HuH-7.5 (cell line): ENCODE data around the gene FNDC3B.
A peak's percentile ranks its signal among the peaks of the same experiment; 100 is the strongest.

Source experiments
- DNase-seq: peaks from one replicate; pipeline ENCODE4 v3.0.0; 2011; ENCODE audit warnings: low spot score

The FNDC3B gene

DNA sequence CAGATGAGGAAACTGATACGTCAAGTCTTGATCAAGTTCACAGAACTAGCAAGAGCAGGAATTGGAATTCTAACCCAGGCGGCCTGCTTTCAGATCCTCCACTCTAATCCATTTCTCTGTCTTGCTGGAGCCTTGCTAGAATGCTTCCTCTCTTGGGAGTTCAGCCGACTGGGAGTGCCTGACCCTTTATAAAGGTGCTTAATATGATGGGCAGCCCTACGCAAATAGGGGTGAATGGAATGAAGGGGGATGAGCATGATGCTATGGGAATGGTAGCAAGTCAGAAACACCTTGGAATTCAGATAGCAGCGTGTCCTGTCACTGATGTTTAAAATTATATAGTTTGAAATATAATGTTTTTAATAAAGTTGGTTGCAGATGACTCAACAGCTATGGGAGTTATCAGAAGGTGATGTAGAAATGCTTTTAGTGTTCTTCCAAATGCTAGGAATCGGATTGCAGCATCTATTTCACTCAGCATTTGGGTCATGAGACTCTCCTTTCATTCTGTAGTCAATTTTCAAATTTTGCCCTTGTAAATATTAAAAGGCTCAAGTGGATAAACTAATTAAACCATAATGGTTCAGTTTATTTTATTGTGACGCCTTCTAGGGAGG is 150.7 kb downstream of the FNDC3B start:
- no peak for DNase-seq

DNA sequence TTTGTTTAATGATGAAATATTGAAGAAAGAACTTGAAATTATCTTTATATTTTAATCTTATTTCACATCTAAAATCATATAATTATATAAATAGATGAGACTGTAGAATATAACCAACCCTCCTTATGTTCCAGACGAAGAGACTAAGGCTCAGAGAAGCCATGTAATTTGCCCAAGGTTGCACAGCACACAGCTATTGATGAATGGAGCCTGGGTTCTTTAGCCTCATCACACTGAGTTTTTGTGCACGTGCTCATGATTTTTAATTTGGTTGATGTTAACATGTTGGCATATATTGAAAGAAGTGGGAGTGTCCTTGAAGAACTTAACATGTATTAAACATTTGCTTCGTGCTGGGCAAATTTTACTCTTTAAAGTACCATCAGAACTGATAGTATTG is 151.6 kb downstream of the FNDC3B start:
- no peak for DNase-seq

DNA sequence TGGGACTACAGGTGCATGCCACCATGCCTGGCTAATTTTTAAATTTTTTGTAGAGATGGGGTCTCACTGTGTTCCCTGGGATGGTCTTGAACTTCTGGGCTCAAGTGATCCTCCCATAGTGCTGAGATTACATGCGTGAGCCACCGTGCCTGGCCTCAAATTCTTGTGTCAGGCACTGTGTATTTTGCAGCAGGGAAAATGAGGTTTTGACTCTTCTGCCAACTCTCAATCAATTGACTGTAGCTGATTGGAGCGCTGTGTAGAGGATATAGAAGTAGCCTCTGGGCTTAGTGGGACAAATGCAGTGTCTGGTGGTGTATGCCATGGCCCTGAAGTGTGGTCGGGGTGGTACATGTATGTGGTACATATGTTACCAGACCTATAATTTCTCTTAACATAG is 152.3 kb downstream of the FNDC3B start:
- no peak for DNase-seq

DNA sequence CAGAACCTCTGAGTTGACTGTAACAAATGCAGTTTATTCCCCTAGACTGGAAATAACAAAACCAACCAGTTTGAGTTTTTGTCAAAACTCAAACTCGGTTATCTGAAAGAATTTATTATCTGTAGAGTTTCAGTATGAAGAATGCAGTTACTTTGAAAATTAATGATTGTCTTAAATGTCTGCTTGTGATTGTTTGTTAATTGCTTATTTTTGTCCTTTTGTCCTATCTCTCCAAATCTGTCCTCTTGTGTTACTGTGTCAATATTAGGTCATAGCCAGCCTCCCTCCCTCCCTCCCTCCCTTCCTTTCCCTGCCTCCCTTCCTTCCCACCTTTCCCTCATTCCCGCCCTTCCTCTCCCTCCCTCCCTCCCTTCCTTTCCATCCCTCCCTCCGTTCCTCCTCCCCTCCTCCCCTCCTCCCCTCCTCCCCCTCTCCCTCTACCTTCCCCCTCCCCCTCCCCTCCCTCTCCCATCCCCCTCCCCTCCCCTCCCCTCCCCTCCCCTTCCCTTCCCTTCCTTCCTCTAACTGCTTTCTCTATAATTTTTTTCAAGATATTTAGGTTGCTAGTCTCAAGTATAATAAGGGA is 153.5 kb downstream of the FNDC3B start:
- DNase-seq = peak; percentile 22

DNA sequence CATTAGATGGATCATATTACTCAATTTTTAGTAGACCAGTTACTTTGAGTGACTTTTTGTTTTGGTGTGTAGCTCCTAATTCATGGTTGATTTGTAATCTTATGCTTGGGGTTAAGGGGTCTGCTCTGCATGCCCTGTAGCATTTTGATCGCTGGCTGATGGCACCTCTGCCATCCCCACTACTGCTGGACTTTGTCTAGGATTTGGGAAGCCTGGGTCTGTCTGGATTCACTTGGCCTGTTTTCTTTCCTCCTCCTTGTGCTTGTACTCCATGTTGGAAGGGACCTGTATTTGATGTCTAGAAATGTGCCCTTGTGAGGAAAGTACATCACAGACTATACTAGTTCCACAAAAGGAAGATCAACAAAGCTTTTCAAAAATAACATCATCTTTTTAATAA is 154.1 kb downstream of the FNDC3B start:
- no peak for DNase-seq

DNA sequence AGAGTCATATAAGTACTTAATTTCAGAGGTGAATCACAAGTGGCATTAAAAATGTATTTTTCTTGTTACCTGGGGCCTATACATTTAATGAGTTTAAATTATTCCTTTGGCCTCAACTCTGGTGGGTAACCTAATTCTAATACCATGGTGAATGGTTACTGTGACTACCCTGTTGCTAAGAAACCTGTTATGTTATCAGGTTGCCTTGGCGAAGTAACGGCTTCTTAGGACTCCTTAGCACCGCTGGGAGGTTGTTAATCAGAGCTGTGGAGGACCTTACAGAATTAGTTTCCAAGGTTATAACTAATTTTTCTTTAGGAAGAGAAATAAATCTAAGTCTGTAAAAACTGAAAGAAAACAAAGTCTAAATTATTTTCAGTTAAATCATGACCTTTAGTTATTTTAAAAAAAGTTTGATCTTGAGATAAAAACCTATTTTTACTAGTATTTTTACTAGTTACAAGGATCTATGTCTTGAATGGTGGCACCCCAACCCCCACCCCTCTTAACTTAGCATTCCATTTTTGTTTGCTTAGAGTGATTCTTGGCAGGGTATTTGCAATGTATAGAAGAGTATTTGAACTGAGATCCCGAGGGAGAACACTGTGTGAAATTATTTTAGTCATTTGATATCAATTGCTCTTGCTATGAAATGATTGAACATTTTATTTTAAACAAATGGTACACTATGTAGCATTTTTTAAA is 155.5 kb downstream of the FNDC3B start:
- DNase-seq = peak; percentile 24

DNA sequence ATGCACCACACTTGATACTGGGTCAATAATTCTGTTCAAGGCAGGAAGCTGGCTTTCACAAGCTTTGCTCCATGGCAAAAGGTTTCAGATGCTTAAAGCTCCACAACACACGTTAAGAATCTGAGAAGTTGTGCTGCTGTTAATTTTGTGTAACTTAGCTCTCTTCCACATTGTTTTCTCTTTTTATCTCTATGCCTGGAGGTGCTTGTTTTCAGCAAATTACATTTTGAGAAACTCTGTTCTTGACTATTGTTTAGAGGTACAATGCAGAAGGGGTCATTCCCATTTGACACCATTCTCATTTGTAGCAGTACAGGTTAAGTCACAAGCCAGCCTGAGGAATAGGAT is 156.0 kb downstream of the FNDC3B start:
- no peak for DNase-seq

DNA sequence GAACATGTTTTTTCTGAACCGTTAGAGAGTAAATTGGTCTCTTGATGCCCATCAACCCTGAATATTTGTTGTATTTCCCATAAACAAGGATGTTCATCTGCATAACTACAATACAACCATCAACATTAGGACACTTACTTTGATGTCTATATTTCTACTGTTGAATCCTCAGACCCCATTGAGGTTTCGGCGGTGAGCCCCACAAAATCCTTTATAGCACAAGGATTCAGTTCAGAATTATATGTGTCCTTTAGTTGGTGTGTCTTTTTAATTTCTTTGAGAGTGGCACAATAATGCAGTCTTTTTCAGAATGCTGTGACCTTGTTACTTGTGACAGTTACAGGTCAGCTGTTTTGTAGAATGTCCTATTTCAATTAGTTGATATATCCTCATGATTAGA is 158.0 kb downstream of the FNDC3B start:
- DNase-seq = no peak

DNA sequence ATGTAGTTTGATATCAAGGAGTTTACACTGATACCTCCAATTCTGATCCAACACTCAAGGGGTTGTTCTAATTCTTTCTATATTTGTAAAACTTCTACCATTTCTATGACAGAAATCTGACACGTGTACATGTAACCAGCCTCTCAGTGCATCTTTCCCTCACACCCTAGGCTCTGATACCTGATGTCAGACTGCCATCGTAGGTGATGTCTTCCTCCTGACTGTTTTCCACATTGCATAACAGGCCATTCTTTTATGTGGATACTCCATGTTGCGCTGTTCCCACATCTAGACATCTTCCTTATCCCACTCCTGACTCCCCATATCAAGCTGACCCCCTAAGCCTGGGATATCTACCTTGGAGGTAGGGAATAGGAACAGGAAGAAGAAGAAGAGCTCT is 159.1 kb downstream of the FNDC3B start:
- DNase-seq = no peak

DNA sequence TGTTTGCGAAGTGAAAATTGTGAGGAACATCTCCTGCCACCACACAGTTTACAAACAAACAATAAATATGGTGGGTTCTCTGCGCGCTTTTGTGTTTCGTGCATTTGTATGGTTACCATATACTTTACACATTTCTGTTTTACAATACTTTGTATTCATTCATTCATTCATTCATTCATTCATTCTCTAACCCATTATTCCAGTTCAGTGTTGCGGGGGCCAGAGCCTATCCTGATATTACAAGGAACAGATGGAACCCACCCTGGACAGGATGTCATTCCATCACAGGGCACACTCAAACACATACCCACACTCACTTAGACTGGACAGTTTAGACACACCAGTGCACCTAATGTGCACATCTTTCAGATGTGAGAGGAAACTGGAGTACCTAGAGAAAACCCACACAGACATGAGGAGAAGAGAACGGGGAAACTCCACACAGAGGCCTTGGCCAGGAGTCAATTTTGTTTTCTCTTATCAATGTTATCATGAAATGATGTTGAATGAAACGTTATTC is 160.5 kb downstream of the FNDC3B start:
- no peak for DNase-seq

DNA sequence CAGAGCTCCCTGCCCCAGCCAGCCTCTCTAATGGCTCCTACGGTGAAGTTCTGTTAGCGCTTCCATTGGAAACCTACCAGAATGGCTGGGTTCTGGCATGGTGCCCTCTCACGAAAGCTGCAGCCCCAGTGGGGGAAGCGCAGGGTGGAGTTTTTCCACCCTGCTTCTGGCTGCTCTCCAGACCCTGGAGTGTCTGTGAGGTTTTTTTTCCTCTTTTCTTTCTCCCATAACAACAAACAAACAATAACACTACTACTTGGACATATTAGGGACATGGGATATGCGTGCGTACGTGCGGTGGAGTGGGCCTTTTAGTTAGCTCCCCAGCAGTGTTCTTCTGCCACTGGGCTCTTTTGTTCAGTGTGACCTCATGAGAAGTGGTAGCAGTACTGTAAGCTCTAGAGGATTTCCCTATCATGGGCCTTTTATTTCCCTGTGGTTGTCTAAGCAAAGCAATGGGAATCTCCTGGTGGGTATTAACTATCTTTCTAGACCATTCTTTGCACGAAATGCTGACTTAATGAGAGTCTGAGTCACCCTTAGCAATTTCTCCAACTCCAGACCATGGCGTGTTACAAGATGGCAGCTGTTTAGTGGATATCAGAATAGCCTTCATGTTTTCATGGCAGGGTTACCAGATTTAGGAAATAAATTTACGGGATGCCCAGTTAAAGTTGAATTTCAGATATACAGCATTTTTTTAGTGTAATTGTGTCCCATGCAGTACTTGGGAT is 161.9 kb downstream of the FNDC3B start:
- DNase-seq = no peak

DNA sequence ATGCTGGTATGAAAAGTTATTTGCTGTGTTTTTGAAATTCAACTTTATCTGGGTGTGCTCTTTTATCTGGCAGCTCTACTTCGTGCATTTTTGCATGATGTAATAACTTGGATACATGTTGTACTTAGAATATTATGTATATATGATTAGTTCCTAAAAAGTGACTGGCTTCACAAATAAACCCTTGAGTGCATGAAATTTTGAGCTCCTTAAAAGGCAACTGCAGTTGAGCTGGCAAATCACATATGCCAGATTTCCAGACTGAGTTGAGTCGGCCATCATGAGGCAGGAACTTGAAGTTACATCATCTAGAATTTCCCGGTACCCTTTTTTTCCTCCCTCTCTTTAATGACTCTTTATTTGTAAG is 162.5 kb downstream of the FNDC3B start:
- DNase-seq = no peak

DNA sequence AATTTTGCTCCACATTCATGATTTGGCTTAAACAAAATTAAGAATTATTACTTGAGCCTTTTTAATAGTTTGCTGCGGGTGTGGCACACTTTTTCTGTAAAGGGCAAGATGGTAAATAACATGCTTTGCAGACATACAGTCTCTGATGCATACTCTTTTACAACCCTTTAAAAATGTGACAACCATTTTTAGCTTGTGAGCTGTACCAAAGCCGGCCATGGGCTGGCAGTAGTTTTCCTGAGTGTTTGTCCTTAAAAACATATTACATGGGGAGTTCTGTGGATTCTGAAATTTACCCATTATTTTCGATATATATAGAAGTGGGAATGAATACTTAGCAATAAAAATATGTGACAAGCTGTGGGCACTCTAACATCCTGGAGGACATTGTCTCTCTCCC is 163.4 kb downstream of the FNDC3B start:
- DNase-seq = no peak

DNA sequence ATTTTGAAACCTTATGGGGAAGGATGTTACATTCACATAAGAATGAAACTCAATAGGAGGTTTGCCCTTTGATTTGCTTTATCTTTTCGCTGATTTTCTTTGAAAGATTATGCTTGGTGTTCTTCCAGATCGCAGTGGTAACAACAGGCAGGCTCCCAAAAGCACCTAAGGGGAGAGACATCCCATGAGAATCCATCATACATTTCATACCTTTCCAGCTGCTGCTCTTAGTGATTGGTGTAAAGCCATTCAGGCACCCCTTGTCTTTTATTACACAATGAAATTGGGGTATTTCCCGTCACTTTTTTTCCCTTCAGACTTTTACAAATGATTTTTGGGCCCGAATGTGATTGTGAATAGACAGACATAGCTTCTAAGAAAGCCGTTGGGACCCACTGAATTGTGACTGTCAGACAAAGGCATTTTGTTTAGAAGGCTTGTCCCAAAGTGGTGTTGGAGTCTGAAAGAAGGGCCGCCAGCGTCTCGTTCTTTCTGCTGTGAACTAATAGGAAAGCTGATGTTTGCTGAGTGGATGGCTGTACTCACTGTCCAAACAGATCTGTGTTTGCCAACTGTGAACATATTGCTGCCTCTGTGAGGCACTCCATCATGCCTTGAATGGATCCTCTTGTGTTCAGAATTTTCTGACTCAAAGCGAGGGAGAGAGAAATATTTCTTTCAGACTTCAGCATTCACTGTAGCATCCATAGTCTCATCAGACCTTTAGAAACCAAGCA is 164.3 kb downstream of the FNDC3B start:
- DNase-seq = peak; percentile 63

DNA sequence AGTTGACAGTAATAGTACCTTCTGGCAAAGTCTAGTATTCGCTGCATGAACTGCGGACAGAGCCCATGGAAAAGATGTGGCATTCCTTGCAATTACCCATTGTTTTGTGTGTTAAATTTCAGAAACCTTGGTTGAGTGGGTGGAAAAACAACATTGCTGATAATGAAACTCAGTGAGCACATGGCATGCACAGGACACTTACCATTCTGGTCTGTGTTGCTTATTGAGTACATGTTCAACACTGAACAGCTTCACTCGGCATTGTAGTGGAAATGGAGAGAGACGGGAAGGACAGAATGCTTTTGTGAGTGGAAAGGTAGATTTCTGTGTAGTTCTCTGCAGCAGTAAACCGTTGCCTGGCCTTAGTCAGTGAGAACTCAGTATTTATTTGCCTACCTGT is 165.3 kb downstream of the FNDC3B start:
- DNase-seq = no peak

DNA sequence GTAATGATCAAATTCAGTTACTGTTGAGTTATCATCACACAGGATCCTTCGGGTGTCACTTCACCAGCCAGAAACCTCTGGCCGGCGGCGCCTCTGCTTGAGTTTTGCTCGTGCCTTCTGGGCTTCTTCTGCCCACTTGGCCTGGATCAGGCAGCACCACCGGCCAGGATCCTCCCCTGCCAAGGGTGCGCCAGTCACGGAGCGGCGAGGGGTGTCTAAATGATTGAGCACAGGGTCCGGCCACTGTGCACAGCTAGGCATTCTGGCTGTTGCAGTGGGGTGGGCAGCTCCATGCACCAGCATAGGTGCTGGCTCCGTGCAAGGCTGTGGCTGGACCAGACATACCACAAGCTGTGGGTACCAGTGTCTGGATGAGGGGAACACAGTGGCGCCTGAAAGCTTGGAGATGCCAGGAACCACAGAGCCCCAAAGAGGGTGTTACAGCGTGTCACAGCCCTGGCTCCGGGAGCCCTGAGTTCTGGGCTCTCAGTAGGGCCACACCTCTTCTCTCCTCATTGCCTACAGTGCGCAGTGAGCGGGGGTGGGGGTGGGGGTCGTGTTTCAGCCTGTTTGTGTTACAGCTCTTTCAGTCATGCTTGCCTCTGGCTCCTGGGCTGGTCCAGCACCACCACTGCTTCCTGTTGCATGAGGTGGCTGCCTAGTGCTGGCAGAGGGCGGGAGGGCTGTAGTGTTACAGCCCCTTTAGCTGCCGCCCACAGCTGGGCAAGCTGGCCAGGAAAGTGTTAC is 169.4 kb downstream of the FNDC3B start:
- DNase-seq = no peak

DNA sequence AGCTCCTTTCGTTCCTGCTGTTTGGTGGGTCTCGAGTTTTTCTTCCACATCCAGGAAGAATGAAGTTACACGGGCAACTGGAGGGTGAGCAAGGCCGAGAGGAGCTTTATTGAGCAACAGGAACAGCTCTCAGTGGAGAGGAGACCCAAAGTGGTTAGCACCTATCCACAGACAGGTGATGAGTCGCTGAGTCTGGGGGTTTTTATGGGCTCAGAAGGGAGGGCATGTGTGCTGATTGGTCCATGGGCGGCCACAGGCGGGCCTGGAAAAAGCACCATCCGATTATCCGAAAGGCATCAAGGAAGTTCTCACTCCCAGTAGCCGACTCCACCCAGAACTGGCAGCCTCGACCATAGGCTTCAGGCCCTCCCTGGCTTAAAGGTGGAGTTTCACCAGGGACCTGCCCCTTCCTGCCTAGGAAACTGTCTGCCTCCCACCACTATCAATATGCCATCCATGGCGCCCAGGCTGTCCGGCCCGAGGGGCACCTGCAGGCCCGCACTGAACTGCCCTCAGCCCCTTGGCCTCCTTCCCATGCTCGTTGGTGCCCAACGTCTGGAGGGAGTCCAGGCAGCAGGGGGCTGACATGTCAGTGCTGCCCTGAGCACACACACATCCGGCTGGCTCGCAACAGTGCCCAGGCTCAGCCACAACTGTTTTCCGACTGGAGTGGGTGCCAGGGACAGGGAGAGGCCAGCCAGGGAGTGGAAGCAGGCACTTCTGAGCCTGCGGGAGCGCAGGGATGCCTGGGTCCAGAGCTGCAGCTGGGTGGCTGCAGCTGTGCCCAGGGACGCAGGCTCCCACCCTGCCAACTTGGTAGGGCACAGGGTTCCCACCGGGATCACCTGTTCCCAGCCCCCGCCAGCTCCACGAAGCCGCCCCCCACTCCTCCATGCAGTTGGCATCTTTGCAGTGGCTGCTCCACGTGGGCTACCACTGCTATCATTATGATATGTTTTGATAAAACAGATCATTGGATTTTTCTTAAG is 170.2 kb downstream of the FNDC3B start:
- DNase-seq = no peak

DNA sequence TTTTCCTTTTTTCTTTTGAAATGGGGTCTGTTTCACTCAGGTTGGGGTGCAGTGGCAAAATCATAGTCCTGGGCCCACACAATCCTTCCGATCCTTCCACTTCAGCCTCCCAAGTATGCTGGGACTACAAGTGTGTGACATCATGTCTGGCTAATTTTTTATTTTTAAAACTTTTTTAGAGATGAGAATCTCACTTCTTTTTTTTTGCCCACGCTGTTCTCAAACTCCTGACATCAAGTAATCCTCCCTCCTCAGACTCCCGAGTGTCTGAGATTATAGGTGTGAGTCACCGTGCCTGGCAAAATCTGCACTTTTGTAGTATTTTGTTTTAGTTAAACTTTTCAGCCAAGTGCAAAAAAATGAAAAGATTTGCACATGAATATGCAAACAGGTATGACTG is 171.0 kb downstream of the FNDC3B start:
- DNase-seq = no peak

DNA sequence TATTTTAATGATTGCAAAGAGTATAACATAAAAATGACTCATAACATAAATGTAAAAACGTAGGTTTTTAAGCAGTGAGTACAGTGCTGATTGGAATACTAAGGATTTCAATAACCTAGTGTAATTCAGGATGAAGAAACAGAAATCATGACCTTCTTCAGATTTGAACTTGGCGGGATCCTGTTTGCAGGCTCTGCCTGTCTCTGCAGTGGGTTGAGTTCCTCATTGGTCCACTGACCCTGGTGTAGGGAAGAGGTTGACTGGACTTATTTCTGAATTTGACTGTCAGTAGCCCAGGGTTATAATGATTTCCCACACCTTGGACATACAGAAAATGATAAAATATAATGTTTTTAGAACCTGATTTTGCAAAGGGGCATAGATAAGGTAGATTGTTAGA is 171.7 kb downstream of the FNDC3B start:
- no peak for DNase-seq

DNA sequence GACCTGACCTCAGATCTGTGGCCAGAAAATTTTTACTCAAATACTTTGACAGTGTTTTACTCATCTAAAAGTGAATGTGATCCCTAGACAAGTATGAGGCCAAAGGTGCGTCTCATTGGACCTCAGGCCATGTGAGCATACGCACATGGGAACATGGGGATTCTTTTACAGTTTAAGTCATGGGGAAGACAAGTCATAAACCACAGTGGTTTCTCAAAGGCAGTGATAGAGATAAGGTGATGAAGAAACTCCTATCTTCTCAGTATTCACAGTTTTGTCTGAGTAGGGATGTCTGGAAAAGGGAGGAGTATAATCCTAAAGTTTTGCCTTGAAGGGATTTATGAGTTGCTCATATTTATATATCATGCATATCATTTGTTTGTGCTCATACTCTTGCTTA is 173.8 kb downstream of the FNDC3B start:
- no peak for DNase-seq
